HG02981 (cell line): ENCODE results near the gene ATP8B3.
A peak's percentile ranks its signal among the peaks of the same experiment; 100 is the strongest.

Experiments used
- ATAC-seq: cut with Tn5 transposase; IDR thresholded peaks from one replicate; pipeline ENCODE4 v1.9.1; 2021; ENCODE audit warnings: mild to moderate bottlenecking, moderate library complexity; ENCODE audit not compliant: unreplicated experiment

Gene ATP8B3, protein sequence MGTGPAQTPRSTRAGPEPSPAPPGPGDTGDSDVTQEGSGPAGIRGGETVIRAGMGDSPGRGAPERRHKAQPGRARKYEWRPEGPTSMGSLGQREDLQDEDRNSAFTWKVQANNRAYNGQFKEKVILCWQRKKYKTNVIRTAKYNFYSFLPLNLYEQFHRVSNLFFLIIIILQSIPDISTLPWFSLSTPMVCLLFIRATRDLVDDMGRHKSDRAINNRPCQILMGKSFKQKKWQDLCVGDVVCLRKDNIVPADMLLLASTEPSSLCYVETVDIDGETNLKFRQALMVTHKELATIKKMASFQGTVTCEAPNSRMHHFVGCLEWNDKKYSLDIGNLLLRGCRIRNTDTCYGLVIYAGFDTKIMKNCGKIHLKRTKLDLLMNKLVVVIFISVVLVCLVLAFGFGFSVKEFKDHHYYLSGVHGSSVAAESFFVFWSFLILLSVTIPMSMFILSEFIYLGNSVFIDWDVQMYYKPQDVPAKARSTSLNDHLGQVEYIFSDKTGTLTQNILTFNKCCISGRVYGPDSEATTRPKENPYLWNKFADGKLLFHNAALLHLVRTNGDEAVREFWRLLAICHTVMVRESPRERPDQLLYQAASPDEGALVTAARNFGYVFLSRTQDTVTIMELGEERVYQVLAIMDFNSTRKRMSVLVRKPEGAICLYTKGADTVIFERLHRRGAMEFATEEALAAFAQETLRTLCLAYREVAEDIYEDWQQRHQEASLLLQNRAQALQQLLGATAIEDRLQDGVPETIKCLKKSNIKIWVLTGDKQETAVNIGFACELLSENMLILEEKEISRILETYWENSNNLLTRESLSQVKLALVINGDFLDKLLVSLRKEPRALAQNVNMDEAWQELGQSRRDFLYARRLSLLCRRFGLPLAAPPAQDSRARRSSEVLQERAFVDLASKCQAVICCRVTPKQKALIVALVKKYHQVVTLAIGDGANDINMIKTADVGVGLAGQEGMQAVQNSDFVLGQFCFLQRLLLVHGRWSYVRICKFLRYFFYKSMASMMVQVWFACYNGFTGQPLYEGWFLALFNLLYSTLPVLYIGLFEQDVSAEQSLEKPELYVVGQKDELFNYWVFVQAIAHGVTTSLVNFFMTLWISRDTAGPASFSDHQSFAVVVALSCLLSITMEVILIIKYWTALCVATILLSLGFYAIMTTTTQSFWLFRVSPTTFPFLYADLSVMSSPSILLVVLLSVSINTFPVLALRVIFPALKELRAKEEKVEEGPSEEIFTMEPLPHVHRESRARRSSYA (N-terminal part only)

DNA sequence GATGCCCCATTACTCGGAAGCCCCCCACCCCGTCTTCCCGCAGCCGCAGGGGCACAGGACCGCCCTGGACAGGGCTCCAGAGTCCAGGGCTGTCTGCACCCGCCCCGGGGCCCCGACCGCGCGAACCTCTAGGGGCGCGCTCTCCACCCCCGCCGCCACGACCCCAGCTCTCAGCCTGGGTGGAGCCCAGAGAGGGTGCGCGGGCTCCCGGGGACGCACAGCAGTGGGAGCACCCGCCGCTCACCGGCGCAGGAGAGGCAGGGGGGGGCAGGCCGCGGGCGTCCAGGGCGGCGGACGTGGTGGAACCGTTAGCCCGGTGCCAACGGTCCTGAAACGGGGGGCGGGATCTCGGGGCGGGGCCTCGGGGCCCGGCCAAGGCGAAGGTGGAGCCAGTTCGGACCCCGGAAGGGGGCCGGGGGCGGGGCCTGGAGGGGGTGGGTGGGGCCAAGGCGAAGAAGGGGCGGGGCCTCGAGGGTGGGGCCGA, at the start of gene ATP8B3:
TSS of gene ATP8B3 (minus strand) at position 335 of the 484 bp plus-strand sequence. CDS start 540 bp downstream, outside the sequence.
- peak; percentile 10 for ATAC-seq

DNA sequence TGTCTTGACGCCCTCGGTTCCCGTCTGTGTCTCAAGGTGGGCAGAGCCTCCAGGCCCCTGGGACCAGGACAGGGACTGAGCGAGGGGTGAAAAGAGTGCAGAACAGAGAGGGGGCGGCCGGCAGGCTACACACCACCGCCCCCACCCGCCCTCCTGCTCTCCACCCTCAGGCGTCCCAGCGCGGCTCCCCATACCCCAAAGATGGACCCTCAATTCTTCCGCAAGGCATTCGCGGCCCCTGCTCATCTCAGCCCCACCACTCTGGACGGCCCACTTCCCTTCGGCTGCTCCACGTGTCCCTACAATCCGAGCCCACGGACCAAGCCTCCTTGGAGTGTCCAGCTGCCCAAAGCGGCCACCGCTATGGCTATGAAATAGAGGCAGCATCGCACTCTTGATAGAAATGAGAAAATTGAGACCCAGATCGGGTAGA, 49.5 kb upstream of the ATP8B3 start:
- ATAC-seq: no peak

DNA sequence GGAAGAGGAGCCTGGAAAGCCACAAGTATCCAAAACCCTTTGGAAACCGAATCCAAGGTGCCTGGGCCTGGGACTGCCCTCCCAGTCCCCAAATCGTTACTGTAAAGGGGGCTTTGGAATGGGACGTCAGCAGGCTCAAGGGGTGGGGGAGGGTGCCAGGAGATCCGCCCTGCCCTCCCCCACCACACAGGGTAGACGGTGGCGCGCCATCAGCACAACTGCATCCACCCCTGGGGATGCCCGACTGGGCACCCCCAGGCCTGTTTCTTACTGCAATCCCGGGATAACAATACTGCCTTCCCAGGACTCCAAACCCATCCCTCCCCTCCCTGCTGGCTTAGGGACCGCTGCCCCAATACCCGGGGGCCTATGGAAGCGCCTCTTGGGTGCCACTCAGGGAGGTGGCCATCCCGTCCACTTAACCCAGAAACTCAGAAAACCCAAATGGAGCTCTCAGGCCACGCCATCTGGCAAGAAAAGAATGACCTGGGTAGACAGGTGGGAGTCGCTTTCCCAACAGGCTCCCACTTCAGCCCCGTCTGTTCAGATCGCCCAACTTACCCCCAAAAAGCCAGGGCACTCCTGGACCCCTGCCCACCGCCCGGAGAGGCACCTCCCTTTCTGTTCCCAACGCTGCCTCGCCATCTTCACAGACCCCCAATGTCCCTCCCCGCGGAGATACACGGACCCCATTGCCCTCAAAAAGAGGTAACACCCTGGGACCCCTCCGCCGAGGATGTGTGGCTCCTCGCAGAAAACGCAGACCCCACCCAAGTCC, 48.9 kb upstream of the ATP8B3 start:
- no peak for ATAC-seq

DNA sequence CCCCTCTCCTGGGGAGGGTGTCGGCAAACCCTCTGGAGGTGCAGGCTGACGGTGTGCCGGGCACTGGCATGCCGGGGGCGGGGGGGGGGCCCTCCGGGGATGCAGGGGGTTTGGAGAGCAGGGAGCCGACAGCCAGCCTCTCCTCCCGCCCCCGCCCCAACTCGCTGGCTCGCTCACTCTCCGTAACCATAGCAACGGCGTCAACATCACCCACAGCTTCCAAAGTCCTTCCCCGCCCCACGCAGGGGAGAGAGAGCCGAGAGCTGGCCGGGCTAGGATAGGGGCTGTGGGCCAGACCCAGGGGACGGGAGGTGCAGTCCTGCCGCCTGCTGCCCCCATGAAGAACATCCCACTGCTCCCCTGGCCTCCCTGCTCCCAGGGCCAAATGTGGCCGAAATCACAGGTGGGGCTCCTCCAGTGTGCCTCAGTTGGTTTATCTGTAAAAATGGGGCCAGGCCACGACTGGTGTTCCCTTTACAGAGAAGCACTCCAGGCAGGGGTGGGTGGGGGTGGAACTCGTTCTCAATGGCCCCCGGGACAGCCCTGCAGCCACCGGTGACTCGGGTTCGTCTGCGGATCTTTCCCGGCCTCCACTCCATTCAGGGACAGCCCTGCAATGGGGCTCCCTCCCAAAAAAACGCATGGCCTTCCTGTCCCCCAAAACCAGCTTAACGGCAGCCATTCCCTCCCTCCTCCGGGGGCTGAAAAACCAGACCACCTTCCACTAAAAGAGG, 48.1 kb upstream of the ATP8B3 start:
- ATAC-seq: no peak

DNA sequence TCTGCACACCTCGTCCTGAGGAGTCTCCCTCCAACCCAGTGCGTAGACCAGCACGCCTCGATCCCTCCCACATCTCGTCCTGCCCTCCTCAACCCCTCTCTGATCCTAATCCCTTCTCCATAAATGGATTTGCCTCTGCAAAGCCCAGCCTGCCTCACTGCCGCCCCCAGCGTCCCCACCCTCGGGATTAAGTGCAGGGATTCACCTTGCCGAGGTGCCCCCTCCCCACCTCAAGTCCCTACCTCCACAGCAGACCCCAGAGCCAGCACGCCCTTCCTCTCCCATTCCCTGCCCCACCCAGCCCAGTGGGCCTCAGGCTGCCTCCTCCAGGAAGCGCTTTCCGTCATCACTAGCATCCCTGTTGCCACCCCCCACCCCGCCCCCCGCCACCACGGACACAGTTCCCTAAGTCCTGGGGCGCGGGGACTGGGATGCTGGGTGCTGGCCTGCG, 47.3 kb upstream of the ATP8B3 start:
- no peak for ATAC-seq

DNA sequence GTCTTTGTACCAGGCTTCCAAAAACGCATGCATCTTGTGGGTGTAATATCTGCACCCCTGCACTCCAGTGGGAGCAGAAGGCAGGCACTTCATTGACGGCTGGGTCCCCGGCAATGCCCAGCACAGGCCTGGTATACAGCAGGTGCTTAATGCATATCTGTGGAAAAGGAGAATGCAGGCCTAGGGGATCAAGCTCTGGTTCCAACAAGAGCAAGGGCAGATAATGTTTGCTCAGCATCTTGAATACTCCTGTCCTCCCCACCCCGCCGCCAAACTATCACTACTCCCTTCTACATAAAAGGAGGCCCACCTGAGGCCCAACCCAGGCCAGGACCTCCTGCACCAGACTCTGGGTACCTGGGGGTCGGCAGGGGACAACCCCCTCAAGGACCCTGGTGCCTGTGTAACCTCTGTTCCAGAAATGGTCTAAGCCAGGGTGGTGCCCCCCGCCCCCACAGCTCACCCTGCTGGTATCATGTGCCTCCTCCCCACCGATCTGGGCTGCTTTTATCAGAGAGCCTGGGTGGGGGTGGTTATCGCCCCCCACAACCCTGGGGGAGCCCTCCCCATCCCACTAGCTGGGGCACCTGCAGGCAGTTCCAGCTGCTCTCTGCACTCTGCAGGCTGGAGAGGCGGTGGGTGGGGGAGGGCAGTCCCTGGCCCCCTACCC, 46.5 kb upstream of the ATP8B3 start:
- ATAC-seq: no peak

DNA sequence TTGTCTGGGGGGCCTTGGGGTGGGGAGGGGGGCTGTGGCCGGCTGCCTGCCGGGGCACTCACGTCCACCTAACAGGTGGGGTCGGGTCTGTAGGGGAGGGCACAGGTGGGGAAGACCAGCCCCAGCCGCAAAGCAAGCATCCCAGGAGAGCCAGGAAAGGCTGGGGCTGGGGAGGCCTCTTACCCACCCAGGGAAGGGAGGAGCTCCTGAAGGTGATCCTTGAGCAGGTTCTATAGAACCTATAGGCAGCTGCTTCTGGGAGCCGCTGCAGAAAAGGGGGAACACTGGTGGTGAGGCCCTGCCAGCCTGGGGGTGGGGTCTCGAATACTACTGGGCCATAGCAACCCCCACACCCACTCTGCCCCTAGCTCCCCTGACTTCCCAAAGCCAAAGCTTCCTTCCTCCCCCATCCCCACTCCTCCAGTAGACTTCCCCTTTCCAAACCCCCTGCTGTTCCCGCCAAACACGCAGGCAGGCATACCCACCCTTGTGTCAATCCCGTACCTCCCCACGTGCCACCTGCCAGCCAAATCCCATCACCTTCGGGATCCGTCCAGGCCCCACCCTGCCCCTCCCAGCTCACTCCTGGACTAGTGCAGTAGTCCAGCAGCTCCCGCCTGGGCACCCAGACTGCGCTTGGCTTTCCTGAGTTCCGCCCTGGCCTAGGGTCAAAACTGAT, 45.7 kb upstream of the ATP8B3 start:
- ATAC-seq: no peak

DNA sequence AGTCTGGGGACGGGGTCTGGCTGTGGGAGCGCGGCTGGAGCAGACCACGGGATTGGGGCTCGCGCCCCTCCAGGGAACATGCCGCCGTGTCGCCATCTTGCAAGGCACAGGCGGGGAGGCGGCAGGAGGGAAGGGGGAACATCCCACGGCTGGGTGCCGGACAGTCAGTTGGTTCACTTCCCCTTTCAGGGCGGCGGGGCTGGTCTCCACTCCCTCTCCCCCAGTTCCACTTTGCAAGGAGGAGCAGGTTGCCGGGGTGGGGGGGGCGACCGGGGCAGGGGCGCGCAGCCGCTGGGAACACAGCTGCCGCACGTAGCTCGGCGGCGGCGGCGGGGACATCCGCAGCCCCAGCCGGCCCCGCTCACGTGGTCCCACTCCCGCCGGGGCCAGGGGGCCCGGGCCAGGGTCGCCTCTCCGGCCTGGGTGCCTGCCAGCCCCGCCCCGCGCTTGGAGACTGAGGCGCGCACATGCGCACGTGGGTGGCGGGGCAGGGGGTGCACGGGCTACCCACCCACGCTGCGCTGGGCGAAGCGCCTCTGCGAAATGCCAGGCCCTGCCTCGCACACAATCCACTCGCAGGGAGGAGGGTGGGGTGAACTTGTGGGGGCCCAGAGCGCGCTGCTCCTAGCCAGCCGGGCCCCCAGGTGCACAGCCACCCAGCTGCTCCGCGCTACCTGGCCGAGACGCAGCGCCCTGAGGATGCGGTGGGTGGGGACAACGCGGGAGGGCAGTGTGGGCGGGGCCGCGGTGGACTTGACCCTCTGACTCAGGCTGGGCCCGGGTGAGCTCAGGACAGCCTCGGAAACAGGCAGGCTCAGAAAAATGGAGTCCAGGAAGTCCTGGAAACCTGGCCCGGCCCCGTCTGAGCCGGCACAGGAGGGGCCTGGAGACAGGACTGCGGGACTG, 44.9 kb upstream of the ATP8B3 start:
- ATAC-seq: no peak

DNA sequence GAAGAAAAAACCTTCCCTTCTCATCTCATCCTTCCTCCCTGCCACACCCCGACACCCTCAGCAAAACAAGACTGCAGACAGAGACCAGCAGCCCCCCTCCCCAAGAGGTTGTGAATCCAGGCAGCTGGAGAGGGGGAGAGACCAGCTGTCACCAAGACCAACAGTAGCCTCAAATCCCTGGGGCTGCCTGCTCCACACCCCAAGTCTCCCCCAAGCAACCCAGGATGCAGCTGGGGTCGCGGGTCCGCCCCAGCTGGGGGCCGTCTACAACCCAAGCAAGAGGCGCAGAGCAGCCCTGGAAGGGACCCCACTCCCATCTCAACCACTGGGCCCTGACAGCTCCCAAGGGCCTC, 44.2 kb upstream of the ATP8B3 start:
- no peak for ATAC-seq

DNA sequence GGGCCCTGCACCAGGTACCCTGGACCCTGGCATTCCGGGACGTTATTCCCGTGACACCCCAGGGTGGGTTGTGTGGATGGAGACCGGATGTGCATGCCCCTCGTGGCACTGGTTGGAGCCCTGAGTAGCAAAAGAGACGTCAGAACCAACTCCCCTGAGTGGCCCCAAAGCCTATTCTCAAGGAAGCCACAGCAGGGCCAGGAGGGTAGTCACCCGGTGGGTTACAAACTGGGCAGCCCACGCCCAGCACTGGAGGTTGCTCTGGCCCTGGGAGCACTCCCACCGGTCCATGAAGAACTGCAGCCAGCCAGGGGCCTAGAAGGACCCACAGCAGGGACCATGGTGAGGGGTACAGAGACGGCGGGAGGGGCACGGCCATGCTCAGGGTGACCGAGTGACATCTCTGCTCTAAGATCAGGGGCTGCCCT, 43.8 kb upstream of the ATP8B3 start:
- no peak for ATAC-seq

DNA sequence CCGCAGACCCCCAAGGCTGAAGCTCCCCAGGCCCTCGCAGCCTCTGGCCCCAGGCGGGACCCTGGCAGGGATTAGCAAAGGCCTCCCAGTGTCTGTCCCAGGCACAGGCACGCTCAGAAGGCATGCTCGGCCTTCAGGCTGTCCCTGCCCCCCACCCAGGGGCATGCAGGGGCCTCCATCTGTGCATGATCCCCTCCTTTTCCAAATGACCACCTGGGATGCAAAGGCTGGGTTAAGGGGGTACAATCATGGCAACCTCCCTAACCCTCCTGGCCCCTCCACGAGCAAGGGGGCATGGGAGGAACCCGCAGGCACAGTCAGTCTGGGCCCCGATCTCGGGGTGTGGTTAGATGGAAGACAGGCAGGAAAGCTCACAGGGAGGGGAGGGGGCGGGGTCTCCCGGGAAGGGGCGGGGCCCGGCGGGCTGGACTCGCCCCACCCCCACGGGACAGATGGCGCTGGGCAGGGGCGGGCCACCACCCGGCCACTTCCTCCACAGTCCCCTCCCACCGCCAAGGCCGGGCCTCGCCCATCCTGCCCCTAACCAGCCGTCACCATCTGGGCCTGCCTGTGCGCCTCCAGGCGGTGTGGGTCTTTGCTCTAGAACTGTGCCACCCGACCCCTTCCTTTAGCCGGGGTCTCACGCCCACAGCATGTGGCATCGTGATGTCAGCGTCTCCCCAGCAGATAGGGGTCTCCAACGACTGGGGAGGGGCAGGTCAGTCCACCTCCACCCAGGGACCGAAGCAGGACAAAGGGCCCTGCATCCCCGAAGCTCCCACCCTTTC, 43.2 kb upstream of the ATP8B3 start:
- ATAC-seq: peak; percentile 47

DNA sequence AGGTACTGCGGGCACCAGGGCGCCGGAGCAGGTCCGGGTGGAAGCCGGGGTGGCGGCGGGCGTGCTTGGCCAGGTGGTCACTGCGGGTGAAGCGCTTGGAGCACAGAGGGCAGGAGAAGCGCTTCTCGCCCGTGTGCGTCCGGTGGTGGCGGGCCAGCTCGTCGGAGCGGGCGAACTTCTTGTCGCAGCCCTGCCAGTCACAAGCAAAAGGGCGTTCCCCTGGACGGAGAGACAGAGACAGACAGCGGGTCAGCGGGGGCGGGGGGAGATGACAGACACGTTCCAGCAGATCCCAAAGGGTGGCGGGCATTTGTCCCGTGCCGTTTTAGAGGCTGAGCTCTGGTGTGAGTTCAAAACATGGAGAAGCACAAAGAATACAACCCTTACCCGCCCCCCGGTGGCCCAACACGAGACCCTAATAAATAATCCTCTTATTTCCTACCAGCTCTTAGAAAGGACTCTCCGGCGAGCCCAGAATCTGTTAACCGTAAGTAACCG, 42.5 kb upstream of the ATP8B3 start:
- ATAC-seq: no peak

DNA sequence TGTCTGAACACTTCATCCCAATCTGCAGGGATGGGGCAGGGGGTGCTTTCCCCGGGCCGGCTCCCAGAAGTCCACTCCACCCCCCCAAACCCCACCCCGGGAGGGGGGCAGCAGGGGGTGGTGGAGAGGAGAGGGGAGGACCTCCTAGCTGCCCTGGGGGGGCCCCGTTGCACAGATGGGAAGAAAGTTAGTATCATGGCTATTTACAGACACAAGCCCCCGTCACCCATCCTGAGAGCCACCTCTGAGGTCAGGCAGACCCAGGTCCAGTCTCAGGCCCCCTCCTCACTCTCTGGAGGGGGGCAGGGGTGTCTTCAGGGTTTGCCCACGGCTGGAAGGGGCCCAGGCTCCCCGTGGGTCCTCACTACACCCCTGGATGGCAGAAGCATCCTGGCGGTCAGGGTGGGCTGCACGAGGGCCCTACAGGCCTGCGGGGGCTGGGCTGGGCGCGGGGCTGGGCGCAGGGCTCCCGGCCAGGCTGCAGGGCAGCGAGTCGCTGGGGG, 42.0 kb upstream of the ATP8B3 start:
- ATAC-seq: no peak

DNA sequence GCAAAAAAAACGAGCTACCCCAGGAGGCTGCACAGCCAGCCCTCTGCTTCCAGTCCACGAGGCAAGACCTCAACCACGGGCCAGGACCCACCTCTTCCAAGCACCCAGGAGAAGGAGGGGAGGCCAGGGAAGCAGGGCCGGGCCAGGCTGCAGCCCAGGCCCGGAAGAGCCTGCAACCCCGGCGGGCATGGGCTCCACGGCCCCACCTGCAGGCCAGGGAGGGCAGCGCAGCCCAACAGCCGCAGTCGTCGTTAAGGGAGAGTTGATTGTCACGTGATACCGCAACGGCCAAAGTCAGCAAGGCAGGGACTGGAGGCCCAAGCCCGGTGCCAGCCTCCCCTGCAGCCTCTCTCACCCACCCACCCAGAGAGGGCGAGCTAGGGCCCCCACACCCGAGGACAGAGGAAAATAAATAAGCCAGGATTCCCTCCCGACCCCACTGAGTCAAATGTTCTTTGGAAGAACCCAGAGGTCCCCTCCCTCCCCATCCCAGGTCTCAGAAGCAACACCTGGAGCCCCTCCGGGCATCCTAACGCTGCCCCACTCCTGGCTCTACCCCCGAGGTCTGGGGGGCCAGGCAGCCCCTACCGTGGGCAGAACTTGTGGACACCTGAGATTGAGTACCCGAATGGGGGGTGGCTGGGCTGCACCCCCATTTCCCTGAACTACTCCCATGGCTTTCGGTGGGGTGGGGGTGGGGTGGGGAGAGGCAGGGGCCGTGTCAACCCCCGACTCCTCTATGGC, 41.4 kb upstream of the ATP8B3 start:
- ATAC-seq: no peak

DNA sequence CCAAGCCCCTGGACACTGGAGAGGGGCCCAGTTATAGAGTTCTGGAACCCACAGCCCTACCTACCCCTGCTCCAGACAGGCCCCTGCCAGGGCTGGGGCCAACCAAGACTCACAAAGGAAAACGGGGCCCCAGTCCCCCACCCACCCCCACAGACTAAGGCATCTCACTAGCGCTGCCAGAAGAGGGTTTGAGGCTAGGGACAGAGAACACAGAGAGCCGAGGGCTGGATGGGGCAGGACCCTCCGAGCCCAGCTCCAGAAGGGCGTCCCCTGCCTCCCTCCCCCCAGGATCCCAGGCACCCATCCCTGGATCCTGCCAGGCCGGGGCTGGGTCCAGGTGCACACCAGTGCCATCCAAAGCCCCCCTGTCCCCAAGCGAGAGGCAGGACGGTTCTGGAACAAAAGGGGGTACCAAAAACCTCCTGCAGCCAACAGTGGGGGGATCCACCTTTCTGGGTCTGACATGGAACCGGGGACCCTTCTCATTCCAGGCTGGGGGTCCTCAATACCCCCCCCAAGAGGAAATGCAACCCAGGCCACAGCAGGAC, 40.6 kb upstream of the ATP8B3 start:
- ATAC-seq: no peak
